GM19372 (cell line): ENCODE results near the gene FANCE.

Experiments
- ATAC-seq: cut with Tn5 transposase; IDR thresholded peaks from one replicate; pipeline ENCODE4 v1.9.1; 2021; ENCODE audit warnings: mild to moderate bottlenecking, low read depth, moderate library complexity; ENCODE audit not compliant: unreplicated experiment

FANCE gene

DNA sequence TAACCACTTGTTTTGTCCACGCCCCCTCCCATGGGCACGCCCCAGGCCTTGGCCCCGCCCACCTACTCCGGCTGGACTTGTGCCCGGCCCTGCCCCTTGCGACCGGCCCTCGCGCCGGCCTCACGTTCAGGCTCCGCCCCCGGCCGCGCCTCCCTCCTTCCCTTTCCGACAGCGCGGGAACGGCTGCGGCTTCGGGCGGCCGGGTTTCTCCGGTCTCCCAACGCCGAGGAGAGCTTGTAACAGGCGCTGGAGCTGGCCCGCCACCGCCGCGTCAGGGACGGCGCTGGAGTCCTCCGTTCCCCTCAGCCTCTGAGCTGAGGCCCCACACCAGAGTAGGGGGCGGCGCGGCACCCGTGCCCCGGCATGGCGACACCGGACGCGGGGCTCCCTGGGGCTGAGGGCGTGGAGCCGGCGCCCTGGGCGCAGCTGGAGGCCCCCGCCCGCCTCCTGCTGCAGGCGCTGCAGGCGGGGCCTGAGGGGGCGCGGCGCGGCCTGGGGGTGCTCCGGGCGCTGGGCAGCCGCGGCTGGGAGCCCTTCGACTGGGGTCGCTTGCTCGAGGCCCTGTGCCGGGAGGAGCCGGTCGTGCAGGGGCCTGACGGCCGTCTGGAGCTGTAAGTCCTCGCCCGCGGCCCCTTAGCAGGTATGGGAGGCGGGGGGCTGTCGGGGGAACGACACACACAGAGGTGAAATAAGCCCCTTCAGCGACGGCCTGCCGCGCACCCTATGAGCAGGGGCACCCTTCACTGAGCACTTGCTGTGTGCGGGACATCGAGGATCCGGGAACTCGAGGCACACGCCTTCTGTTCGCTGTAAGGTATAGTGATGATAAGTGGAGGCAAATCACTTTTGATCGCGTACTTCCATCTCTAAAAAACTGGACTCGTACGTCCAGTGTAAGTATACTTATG lies at the start of gene FANCE:
FANCE (plus strand) TSS at position 156 of the 908 bp plus-strand sequence; CDS start at position 364, 208 bp downstream.
- peak; percentile 89 for ATAC-seq

DNA sequence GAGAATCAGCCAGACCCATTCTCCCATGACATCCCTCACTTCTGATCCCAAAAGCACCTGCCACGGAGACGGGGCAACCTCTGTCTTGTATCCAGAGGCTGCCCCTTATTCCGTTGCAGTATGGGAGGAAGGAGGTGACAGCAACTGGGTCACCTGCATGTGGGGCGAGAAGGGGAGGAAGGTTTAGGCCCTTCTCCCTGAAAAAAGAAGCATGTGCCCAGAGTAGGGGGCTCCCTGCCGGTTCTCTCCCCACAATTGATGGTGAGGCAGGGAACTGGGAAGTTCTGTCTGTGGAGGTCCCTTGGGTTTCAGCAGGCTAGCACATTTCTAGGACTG lies 49.3 kb upstream of the FANCE start:
- no peak for ATAC-seq

- no peak for ATAC-seq
Measured at GRCh38 chr6:35403544-35404442, 48.3 kb upstream of the FANCE start.

- ATAC-seq = no peak
Measured at GRCh38 chr6:35406711-35407485, 45.2 kb upstream of the FANCE start.

DNA sequence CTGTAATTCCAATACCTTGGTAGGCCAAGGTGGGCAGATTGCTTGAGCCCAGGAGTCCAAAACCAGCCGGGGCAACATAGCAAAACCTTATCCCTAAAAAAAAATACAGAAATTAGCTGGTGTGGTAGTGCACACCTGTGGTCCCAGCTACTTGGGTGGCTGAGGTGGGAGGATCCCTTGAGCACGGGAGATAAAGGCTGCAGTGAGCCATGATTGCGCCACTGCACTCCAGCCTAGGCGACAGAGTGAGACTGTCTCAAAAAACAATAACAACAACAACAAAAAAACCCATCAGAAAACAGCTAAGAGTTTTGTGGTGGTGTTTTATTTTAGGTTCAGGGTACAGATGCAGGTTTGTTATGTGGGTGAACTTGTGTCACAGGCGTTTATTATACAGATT lies 42.9 kb upstream of the FANCE start:
- no peak for ATAC-seq

DNA sequence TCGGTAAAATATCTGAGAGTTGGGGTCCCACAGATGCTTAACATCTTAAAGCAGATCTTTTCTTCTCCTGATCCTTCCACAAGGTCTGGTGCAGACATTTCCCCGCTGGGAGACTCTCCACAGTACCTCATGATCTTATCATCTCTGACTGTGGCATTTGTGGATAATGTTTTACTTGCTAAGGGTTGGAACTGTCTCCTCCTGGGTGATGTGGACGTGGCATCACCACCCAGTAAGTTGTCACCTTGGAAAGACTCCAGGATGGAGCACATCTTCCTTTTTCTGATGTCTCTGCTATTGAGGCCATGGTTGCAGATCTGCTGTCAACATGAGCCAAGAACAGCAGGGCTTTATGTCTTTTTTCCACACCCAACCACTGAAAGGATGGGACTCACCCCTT lies 42.0 kb upstream of the FANCE start:
- no peak for ATAC-seq

GRCh38 chr6:35411066-35411465 lies 41.1 kb upstream of the FANCE start:
- ATAC-seq = no peak

- ATAC-seq = no peak
Measured at GRCh38 chr6:35412102-35412501, 40.0 kb upstream of the FANCE start.

- ATAC-seq = no peak
Measured at GRCh38 chr6:35413911-35414310, 38.2 kb upstream of the FANCE start.

DNA sequence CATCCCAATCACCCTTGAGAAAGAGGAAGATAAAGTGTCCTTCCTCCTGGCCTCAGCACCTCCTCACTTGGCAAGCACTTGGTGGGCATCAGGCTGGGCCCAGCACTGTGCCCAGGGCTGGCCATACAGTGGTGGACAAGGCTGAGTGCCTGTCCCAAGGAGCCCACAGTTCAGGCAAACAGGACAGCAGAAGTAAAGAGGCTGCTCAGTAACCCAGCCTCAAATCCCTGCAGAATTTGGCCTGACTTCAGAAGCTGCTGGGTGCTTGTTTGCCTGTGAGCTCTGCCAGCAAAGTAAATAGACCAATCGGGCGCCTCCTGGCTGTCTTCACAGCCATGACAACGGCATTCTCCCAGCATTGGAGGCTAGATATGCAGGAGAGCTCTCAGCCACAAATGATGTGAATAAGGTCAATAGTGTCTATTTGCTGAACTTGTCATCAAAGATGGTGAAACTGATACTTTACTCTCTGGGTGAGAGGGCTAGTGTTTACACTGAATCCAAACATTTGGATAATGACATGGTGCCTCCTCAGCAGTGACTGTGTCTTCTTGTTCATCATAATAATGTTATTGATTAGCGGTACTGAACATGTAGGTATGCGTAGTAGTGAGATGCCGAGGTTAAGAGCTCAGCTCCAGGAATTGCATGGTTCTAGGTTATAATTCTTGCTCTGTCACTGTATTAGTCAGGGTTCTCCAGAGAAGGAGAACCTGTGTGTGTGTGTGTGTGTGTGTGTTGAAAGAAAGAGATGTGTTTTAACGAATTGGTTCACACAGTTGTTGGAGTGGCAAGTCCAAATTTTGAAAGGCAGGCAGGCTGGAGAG lies 36.9 kb upstream of the FANCE start:
- ATAC-seq = no peak

DNA sequence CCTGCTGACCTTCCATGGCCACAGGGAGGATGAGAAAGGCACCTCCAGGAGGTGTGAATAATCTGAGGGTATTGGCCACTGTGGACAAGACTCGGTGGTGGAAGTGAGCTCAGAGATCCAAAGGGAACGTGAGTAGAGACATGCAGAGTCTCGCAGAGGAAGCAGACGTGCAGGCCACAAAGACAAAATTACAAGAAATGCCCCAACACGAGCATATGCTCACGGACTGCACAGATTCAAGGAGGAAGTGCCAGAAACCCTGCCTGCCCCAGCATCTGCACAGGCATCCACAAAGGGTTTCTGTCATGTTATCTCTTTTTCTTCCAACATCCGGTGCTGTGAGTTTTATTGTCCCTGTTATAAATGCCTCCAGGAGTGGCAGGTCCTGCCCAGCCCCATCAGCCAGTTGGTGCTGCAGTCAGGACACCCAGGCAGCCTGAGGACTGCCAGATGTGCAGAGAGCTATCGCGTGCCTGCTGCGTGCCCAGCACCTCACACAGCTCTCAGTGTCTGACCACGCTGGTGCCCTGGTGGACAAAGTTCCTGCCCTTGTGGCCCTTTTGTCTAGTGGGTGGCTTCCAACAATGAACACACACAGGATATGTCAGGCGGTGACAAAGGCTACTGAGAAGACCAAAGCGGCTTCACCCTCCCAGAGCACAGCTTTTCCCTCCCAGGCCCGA lies 34.0 kb upstream of the FANCE start:
- ATAC-seq = no peak

GRCh38 chr6:35419417-35419816 lies 32.7 kb upstream of the FANCE start:
- ATAC-seq = no peak

GRCh38 chr6:35419961-35420360 lies 32.2 kb upstream of the FANCE start:
- ATAC-seq = no peak

- ATAC-seq = no peak
Measured at GRCh38 chr6:35425284-35425683, 26.9 kb upstream of the FANCE start.

GRCh38 chr6:35426074-35426473 lies 26.1 kb upstream of the FANCE start:
- no peak for ATAC-seq

GRCh38 chr6:35427435-35427834 lies 24.7 kb upstream of the FANCE start:
- ATAC-seq = no peak

DNA sequence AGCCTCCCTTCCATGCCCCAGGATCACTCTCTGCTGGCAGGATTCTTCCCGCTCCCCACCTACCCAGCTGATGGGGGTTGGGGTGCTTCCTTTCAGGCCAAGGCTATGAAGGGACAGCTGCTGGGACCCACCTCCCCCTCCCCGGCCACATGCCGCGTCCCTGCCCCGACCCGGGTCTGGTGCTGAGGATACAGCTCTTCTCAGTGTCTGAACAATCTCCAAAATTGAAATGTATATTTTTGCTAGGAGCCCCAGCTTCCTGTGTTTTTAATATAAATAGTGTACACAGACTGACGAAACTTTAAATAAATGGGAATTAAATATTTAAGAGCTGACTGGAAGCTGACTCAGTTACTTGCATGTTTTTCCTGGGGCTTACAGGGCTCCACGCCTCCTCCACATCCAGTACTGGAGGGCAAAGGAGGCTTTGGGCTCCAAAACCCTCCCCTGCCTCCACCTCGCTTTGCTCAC lies 24.3 kb upstream of the FANCE start:
- no peak for ATAC-seq

DNA sequence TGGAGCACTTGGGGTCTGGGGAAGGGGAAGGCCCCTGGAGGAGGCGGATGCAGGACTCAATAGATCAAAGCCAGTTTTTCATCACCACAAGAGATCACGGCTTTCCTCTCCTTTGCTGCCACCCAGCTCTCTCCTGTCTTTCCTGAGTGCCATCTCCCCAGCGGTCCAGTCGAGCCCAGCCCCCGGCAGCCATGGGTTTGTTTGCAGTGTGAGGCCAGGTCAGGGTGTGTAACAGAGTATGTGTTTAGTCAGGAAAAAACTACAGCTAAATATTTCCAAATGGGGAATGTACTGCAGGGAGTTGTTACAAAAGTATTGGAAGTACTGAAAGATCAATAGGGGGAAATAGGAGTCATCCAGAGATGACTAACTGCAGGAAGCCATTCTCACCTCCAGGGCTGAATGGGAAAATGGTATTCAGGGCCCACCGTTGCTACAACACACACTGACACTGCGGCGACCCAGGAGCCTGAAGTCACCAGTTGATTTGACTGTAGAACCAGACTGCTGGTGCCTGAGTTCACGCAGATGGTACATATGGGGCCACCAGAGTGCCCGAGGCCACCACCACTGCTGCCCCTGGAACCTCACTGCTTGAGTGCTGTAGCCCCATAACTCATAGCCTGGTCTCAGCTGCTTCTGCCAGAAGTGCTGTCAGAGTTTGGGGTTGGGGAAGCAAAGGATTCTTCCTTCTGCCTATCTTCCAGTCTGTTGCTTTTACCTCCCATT lies 23.6 kb upstream of the FANCE start:
- ATAC-seq = no peak

DNA sequence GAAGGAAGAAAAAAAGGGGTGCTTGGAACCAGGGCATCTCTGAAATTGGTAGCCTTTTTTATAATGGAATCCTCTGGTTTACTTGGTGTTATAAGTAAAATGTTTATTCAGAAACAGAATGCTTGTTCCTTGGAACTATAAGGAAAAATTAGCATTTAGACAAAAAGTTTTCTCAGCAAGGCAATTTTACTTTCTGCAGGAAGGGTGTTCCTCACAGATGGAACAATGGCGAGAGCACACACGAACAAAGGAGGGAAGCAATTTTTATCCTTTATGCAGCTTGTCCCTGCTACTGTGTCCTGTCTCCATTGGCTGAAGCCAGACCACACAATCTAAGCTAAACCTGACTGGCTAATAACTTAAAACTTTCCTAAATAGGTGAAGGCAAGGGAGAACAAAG lies 22.7 kb upstream of the FANCE start:
- ATAC-seq = no peak
